Lower lobe of right lung (tissue), 2 donors: ENCODE results near the gene RFX4. TPM values are rescaled to one million over a fixed set of nuclear protein-coding genes. Genes with fewer than 3 reads are reported as not detected.

Experiments used
- ATAC-seq, 2 donors: fragments of 200-7000 bp; cut with Tn5 transposase; one replicate each; pipeline ENCODE4 v1.9.1; 2020 to 2022; ENCODE audit warnings: mild to moderate bottlenecking in 2 of 2, moderate library complexity in 2 of 2
- DNase-seq: peaks from one replicate; pipeline ENCODE4 v3.0.0-alpha.2; 2020
- H3K27ac ChIP-seq: fragments of 200-600 bp; one replicate; pipeline ENCODE4 v1.8.0; 2022
- H3K27me3 ChIP-seq: fragments of 200-600 bp; one replicate; pipeline ENCODE4 v1.8.0; 2022; ENCODE audit warnings: low read depth
- H3K36me3 ChIP-seq: fragments of 200-600 bp; one replicate; pipeline ENCODE4 v1.8.0; 2022; ENCODE audit warnings: mild to moderate bottlenecking
- H3K4me1 ChIP-seq: fragments of 200-600 bp; one replicate; pipeline ENCODE4 v1.8.0; 2022
- H3K4me3 ChIP-seq: fragments of 200-600 bp; one replicate; pipeline ENCODE4 v1.8.0; 2022; ENCODE audit warnings: mild to moderate bottlenecking
- H3K9me3 ChIP-seq: fragments of 200-600 bp; one replicate; pipeline ENCODE4 v1.8.0; 2022
- CTCF ChIP-seq: fragments of 200-600 bp; IDR thresholded peaks from one replicate; pipeline ENCODE4 v1.8.0; 2022; ENCODE audit warnings: antibody characterized with exemption, mild to moderate bottlenecking
- intact Hi-C: fragments of 100-400 bp; cut with DNase I; formaldehyde crosslinking; loops from one replicate; pipeline ENCODE4 v1.11.0; 2022
- total RNA-seq: library from RNA; stranded (reverse); fragmentation: NEBNext Ultra II Directional; extraction: Animal tissue kit (Norgen Biotek cat#: 25700); gene quantifications from one replicate; pipeline ENCODE4 v1.2.1, GENCODE V29; 2021
- donor health status: DM: no; HTN: yes; CAD: no; lungs with severe emphysema.

The RFX4 gene
- total RNA-seq, 1 donor from 2014 or later: not detected

GRCh38 chr12:106644335-106645073 lies 61.7 kb downstream of the RFX4 start:
- Histone ChIP-seq H3K9me3 (no peaks in the 10 kb centered on the region), H3K4me3 (no peak overlapping the region), H3K27ac (no peak overlapping the region), H3K36me3 (no peaks in the 10 kb centered on the region), H3K4me1 (no peaks in the 10 kb centered on the region), H3K27me3 (no peaks in the 10 kb centered on the region)
- intact Hi-C loops: no loop called here
- TF ChIP-seq CTCF: no peak
- ATAC-seq: peak; percentile 21 to 54
- no peak for DNase-seq

DNA sequence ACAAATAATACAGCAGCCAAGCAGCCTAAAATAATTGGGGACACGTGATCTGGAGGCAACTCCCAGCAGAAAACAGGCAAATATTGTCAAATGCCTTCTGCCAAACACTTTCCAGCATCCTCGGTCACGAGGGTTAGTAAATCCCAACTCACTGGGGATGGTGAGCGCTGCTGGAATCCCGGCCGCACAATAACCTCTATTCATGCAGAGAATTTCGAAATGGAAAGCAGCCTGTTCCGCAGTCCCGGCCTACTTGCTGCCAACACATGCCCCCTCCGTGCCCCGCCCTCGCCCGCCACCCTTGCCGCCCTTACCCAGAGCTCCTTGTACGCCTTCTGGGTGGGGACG lies 62.2 kb downstream of the RFX4 start:
- no peak overlapping the region for H3K27ac ChIP-seq
- no peak overlapping the region for H3K4me3 ChIP-seq
- TF ChIP-seq CTCF: no peak
- DNase-seq: peak; percentile 62
- H3K36me3 ChIP-seq: no peaks in the 10 kb centered on the region
- peak; percentile 63 to 65 for ATAC-seq
- H3K9me3 ChIP-seq: no peaks in the 10 kb centered on the region
- intact Hi-C loops: no loop called here
- H3K4me1 ChIP-seq: no peaks in the 10 kb centered on the region
- no peaks in the 10 kb centered on the region for H3K27me3 ChIP-seq

DNA sequence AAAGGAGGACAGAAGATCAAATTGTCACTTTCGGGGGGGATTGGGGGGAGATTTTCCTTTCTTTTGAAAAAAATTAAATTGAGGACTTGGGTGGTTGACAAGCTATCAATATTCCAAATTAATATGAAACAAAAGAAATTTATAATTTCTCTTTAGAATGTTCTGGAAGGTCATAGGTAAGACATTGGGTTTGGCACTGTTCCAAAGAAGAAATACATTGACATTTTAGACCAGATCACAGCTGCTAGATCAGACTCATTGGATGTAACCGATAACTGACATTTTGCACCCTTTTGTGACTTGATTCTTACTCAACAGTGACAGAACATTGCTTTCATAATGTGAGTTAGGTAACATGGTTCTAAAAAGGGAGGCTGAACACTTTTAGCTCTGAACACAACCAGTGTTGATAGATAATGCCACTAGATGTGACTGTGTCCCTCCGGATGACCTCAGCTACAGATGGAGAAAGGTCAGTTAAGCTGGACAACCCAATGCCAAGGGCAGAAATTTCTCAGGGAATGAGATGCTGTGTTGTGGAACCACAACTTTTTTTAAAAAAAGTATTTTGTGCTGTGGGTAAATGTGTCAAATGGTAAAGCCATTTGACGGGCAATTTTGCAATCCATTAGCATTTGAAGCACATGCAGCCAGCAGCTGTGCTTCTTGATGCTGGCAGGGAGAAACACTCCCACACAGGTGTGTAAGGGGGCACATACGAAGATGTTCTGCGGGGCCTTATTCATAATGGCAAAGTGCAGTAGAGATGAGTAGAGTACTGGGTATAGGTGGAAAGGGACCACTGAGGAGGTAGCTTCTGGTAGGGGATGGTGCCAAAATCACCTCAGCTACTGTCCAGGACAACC lies 62.9 kb downstream of the RFX4 start:
- intact Hi-C loops: no loop called here
- H3K36me3 ChIP-seq: no peaks in the 10 kb centered on the region
- ATAC-seq (no peak), DNase-seq (no peak)
- no peaks in the 10 kb centered on the region for H3K4me1 ChIP-seq
- no peak for TF ChIP-seq CTCF
- H3K27me3 ChIP-seq: no peaks in the 10 kb centered on the region
- H3K4me3 ChIP-seq: no peak overlapping the region
- no peak overlapping the region for H3K27ac ChIP-seq
- no peaks in the 10 kb centered on the region for H3K9me3 ChIP-seq

DNA sequence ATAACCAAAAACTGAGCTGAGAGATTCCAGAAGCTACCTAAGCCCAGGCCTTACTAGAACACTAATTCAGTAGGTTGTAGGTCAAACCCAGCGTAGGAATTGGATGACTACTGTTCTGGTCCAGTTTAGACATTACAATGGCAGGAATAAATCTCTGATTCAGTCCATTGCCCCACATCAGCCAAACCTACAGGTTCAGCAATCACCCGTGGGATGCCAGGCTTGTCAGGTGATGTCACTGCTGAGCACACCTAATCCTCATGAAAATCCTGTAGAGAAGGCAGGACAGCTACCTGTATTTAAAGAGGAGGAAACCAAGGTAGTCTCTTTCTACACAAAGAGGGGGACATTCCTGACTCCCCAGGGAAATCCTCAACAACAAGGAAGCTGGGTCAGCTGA lies 63.7 kb downstream of the RFX4 start:
- no peak for ATAC-seq
- Histone ChIP-seq H3K9me3 (no peaks in the 10 kb centered on the region), H3K27ac (no peak overlapping the region), H3K36me3 (no peaks in the 10 kb centered on the region), H3K27me3 (no peaks in the 10 kb centered on the region), H3K4me1 (no peaks in the 10 kb centered on the region), H3K4me3 (no peak overlapping the region)
- intact Hi-C loops: no loop called here
- no peak for TF ChIP-seq CTCF
- no peak for DNase-seq

DNA sequence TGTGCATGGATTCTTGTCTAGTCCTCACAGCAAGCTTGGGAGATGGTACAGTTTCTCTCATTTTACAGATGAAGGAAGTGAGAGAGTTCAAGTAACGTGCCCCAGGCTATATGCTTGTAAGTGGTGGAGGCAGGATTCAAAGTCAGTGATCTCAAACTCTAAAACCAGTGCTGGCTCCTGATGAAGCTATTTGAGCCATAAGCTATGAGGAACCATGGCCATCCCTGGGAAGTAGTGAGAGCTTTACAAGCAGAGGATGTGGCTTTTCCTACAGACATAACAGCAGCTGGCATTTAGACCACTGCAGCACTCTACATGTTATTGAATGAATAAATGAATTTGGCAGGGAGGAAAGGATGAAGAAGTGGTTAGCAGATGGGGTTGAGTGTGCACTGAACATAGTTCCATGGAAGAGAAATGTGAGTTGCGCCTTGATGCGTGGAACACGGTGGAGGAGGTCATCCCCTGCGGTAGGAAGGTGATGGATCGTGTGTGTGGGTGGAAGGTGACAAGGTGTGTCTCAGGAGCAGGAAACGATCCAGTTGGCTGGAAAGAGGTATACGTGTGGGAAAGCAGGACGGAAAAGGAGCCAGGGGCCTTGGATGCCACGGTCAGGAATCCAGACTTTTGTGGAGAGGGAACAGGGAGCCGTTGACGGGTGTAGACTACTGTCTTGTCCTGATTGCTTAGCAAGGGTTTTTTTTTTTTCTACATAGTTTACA lies 65.2 kb downstream of the RFX4 start:
- H3K36me3 ChIP-seq: no peaks in the 10 kb centered on the region
- H3K9me3 ChIP-seq: no peaks in the 10 kb centered on the region
- no peak for TF ChIP-seq CTCF
- H3K27ac ChIP-seq: no peak overlapping the region
- ATAC-seq: no peak
- no peaks in the 10 kb centered on the region for H3K27me3 ChIP-seq
- intact Hi-C loops: no loop called here
- DNase-seq: no peak
- H3K4me3 ChIP-seq: no peak overlapping the region
- H3K4me1 ChIP-seq: no peaks in the 10 kb centered on the region
